ENCODE results near the gene ING3.

The ING3 gene

DNA sequence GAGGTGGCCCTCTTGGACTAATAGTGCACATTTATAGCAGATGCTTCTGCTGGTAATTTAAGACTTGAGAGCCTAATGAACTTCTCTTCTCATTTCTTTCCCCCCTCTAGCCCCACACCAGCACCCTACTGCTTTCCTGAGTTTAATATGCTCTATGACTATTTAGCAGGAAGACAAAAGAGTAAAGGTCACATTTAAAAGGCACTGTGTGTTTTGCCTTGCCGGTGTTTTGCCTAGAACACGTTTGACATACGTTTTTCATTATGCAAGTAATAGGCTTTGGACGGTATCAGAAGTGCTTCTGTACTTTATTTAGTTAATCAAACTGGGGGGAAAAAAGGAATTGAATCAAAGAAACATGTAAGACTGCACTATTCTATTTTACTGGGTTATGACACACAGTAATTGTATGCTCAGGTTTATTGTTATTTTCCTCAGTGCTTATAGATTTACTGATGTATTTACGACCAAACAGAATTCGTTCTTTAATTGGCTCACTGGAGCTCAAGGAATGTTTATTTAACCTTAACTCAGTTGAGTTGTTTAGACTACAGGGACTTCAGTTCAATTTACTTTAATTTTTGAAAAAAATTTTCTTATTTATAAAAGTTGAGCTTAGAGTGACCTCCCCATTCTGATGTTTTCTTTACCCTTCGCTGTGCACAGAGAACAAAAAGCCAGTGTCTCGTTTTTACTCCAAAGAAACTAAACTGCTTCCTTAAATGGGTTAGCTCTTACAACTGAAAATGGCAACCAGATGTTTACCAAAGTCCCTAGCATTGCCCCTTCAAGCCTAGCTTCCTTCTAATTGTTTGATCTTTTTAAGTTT is 73.3 kb downstream of the ING3 start (continued):
- TF ChIP-seq MYNN (tag by site-specific recombination; IDR thresholded peaks at IDR 0.05; ENCODE audit: borderline replicate concordance): no peak
- TF ChIP-seq ZNF768 (tag by site-specific recombination; IDR thresholded peaks at IDR 0.05): 0 out of 2 replicates have a peak, but pooled peaks have one; percentile 3
- TF ChIP-seq ZFP41 (tag by site-specific recombination; IDR thresholded peaks at IDR 0.05; ENCODE audit: borderline replicate concordance): no peak
- no peak for TF ChIP-seq ZNF324 (tag by site-specific recombination; IDR thresholded peaks at IDR 0.05)
- TF ChIP-seq, protein P1, sequence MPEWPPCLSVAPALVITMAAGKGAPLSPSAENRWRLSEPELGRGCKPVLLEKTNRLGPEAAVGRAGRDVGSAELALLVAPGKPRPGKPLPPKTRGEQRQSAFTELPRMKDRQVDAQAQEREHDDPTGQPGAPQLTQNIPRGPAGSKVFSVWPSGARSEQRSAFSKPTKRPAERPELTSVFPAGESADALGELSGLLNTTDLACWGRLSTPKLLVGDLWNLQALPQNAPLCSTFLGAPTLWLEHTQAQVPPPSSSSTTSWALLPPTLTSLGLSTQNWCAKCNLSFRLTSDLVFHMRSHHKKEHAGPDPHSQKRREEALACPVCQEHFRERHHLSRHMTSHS (tag by site-specific recombination; IDR thresholded peaks at IDR 0.05): no peak
- TF ChIP-seq ZNF843 (tag by site-specific recombination; IDR thresholded peaks at IDR 0.05): peak; percentile 89

DNA sequence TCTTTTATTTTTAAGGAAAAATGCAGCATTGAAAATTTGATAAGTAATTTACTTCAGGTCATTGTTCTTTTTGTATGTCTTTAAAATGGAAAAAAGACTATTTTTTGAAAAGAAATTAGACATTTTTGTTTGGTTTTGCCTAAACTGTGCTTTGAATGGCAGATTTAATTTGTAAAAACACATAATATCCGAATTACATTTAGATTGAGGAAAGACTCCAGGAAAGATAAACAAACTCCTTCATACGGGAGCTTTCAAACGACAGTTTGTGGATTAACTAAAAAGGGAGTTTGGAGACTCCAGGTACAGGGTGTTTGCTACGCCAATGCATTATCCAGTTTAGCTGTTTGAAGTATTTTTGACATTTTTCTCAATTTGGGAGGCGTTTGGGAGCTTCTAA is 74.0 kb downstream of the ING3 start:
- POLR2A ChIA-PET: no interaction called here
- H3K4me1 ChIP-seq (ENCODE audit: control insufficient read depth, insufficient read depth, low read length): peaks cover 20% of the 10 kb centered on the region
- CTCF ChIA-PET: interaction anchor here (0.7 to 0.8 kb wide), 2 partner anchors 75 to 201 kb away, joined by 4 read pairs; no protein-coding TSS in a partner anchor
- no peaks in the 10 kb centered on the region for H3K36me3 ChIP-seq (ENCODE audit: control insufficient read depth in 2 of 2, insufficient read depth in 1 of 2, low read length in 2 of 2)
- H3K4me3 ChIP-seq (ENCODE audit: low read depth, low read length): no peak overlapping the region
- TF ChIP-seq, protein P2, sequence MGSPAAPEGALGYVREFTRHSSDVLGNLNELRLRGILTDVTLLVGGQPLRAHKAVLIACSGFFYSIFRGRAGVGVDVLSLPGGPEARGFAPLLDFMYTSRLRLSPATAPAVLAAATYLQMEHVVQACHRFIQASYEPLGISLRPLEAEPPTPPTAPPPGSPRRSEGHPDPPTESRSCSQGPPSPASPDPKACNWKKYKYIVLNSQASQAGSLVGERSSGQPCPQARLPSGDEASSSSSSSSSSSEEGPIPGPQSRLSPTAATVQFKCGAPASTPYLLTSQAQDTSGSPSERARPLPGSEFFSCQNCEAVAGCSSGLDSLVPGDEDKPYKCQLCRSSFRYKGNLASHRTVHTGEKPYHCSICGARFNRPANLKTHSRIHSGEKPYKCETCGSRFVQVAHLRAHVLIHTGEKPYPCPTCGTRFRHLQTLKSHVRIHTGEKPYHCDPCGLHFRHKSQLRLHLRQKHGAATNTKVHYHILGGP (tag by site-specific recombination; IDR thresholded peaks at IDR 0.05): peak; percentile 85
- TF ChIP-seq ZNF10 (tag by site-specific recombination; IDR thresholded peaks at IDR 0.05): no peak
- TF ChIP-seq, protein P3, sequence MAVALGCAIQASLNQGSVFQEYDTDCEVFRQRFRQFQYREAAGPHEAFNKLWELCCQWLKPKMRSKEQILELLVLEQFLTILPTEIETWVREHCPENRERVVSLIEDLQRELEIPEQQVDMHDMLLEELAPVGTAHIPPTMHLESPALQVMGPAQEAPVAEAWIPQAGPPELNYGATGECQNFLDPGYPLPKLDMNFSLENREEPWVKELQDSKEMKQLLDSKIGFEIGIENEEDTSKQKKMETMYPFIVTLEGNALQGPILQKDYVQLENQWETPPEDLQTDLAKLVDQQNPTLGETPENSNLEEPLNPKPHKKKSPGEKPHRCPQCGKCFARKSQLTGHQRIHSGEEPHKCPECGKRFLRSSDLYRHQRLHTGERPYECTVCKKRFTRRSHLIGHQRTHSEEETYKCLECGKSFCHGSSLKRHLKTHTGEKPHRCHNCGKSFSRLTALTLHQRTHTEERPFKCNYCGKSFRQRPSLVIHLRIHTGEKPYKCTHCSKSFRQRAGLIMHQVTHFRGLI (tag by site-specific recombination; IDR thresholded peaks at IDR 0.05): no peak
- TF ChIP-seq ZNF549 (tag by site-specific recombination; IDR thresholded peaks at IDR 0.05): 0 out of 2 replicates have a peak, but pooled peaks have one; percentile 2
- TF ChIP-seq WT1 (tag by site-specific recombination; IDR thresholded peaks at IDR 0.05): peak; percentile 94
- no peak for TF ChIP-seq ZBTB20 (tag by site-specific recombination; IDR thresholded peaks at IDR 0.05)
- TF ChIP-seq, protein P4, sequence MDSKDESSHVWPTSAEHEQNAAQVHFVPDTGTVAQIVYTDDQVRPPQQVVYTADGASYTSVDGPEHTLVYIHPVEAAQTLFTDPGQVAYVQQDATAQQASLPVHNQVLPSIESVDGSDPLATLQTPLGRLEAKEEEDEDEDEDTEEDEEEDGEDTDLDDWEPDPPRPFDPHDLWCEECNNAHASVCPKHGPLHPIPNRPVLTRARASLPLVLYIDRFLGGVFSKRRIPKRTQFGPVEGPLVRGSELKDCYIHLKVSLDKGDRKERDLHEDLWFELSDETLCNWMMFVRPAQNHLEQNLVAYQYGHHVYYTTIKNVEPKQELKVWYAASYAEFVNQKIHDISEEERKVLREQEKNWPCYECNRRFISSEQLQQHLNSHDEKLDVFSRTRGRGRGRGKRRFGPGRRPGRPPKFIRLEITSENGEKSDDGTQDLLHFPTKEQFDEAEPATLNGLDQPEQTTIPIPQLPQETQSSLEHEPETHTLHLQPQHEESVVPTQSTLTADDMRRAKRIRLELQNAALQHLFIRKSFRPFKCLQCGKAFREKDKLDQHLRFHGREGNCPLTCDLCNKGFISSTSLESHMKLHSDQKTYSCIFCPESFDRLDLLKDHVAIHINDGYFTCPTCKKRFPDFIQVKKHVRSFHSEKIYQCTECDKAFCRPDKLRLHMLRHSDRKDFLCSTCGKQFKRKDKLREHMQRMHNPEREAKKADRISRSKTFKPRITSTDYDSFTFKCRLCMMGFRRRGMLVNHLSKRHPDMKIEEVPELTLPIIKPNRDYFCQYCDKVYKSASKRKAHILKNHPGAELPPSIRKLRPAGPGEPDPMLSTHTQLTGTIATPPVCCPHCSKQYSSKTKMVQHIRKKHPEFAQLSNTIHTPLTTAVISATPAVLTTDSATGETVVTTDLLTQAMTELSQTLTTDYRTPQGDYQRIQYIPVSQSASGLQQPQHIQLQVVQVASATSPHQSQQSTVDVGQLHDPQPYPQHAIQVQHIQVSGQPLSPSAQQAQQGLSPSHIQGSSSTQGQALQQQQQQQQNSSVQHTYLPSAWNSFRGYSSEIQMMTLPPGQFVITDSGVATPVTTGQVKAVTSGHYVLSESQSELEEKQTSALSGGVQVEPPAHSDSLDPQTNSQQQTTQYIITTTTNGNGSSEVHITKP (tag by site-specific recombination; IDR thresholded peaks at IDR 0.05): peak; percentile 86
- TF ChIP-seq, protein P5, sequence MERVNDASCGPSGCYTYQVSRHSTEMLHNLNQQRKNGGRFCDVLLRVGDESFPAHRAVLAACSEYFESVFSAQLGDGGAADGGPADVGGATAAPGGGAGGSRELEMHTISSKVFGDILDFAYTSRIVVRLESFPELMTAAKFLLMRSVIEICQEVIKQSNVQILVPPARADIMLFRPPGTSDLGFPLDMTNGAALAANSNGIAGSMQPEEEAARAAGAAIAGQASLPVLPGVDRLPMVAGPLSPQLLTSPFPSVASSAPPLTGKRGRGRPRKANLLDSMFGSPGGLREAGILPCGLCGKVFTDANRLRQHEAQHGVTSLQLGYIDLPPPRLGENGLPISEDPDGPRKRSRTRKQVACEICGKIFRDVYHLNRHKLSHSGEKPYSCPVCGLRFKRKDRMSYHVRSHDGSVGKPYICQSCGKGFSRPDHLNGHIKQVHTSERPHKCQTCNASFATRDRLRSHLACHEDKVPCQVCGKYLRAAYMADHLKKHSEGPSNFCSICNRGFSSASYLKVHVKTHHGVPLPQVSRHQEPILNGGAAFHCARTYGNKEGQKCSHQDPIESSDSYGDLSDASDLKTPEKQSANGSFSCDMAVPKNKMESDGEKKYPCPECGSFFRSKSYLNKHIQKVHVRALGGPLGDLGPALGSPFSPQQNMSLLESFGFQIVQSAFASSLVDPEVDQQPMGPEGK (tag by site-specific recombination; IDR thresholded peaks at IDR 0.05): no peak
- no peak for TF ChIP-seq KLF9 (tag by site-specific recombination; IDR thresholded peaks at IDR 0.05; ENCODE audit: low read depth)
- TF ChIP-seq ZNF501 (tag by site-specific recombination; IDR thresholded peaks at IDR 0.05): no peak
- peak; percentile 10; the same call in 1 of the 2 replicates for TF ChIP-seq MZF1 (tag by site-specific recombination; IDR thresholded peaks at IDR 0.05; ENCODE audit: borderline replicate concordance)
- TF ChIP-seq ZNF324 (tag by site-specific recombination; IDR thresholded peaks at IDR 0.05): no peak
- TF ChIP-seq, protein P6, sequence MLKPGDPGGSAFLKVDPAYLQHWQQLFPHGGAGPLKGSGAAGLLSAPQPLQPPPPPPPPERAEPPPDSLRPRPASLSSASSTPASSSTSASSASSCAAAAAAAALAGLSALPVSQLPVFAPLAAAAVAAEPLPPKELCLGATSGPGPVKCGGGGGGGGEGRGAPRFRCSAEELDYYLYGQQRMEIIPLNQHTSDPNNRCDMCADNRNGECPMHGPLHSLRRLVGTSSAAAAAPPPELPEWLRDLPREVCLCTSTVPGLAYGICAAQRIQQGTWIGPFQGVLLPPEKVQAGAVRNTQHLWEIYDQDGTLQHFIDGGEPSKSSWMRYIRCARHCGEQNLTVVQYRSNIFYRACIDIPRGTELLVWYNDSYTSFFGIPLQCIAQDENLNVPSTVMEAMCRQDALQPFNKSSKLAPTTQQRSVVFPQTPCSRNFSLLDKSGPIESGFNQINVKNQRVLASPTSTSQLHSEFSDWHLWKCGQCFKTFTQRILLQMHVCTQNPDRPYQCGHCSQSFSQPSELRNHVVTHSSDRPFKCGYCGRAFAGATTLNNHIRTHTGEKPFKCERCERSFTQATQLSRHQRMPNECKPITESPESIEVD (tag by site-specific recombination; IDR thresholded peaks at IDR 0.05): peak; percentile 71
- no peaks in the 10 kb centered on the region for H3K9me3 ChIP-seq (ENCODE audit: control insufficient read depth, insufficient read depth, low read depth, low read length)
- H3K27ac ChIP-seq (ENCODE audit: extremely low read depth, low read depth, low read length): peak overlapping the region; percentile 89
